Mammary epithelial cell (primary cell): ENCODE results near the gene MLIP.

Source experiments
- CTCF ChIP-seq, 2 donors: IDR thresholded peaks in 1 of 2; conservative IDR thresholded peaks in 1 of 2; 2 replicates each; pipeline ENCODE4 v1.5.1; 2011 to 2012; ENCODE audit warnings: inconsistent platforms in 2 of 2, low read length in 2 of 2, mild to moderate bottlenecking in 2 of 2, control low read depth in 1 of 2, low read depth in 1 of 2; ENCODE audit not compliant: insufficient read depth in 1 of 2; ENCODE audit errors: extremely low read depth in 1 of 2
- EZH2 ChIP-seq: IDR thresholded peaks from 2 replicates; pipeline ENCODE4 v1.6.1; 2012; ENCODE audit warnings: low read length, inconsistent platforms, borderline replicate concordance

DNA sequence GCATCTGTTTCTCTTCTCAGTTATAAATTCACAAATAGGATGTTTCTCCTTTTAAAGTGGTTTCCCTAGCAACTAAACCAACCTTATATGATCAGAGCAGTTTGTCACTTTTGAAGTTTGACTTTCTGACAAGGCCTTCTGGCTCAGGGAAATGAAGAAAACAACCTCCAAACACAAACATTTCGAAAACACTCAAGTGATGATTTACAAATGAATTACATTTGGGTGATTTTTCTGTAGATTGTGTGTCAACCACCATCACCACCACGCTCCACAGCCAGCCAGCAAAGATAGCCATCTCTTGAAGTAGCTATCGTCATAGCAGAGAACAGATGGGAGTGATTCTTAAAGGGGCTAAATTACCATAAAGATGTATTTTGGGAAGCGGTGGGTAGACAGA is 16.5 kb upstream of the MLIP start:
- TF ChIP-seq CTCF (conservative IDR thresholded peaks at IDR 0.05 in 1 of 2, IDR thresholded peaks at IDR 0.05 in 1 of 2; ENCODE audit: extremely low read depth in 1 of 2, insufficient read depth in 1 of 2, low read depth in 1 of 2, low read length in 2 of 2) (no peak), EZH2 (no peak)
